OCI-LY3 (cell line): ENCODE data around the gene NAV1.

ENCODE experiments used
- EZH2phosphoT487 ChIP-seq: fragments of 200-600 bp; shearing (Covaris generic); IDR thresholded peaks from 2 replicates; pipeline ENCODE4 v1.6.1; 2018; ENCODE audit warnings: antibody characterized with exemption, mixed run types, low read depth
- TF ChIP-seq, protein P1 (sequence below): fragments of 200-600, 300-600 bp; sonication (generic); IDR thresholded peaks from 2 replicates; pipeline ENCODE4 v1.5.1; 2014; ENCODE audit warnings: antibody characterized with exemption, low read length, low read depth

DNA sequence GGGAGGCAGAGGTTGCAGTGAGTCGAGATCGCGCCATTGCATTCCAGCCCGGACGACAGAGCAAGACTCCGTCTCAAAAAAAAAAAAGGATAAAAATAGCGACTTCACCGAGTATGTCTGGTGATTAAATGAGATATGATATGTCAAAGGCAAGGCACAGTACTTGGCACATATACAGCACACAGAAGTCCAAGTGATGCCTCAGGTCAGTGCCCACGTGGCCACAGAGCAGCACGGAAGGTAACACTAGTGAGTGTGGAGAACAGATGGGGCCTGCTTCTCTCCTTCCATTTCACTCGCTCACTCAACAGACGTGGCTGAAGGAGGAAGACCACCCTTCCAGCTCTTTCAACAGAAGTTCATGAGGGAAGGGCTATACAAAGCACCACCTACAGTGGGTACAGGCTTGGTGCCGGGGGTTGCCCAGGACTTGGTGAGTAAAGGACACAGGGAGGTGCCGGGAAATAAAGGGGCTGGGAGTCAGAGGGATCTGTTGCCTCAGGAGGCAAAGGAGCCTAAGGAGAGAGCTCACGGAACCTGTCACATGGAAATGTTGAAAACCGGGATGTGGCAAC lies 40.9 kb upstream of the NAV1 start:
- TF ChIP-seq, protein P1, sequence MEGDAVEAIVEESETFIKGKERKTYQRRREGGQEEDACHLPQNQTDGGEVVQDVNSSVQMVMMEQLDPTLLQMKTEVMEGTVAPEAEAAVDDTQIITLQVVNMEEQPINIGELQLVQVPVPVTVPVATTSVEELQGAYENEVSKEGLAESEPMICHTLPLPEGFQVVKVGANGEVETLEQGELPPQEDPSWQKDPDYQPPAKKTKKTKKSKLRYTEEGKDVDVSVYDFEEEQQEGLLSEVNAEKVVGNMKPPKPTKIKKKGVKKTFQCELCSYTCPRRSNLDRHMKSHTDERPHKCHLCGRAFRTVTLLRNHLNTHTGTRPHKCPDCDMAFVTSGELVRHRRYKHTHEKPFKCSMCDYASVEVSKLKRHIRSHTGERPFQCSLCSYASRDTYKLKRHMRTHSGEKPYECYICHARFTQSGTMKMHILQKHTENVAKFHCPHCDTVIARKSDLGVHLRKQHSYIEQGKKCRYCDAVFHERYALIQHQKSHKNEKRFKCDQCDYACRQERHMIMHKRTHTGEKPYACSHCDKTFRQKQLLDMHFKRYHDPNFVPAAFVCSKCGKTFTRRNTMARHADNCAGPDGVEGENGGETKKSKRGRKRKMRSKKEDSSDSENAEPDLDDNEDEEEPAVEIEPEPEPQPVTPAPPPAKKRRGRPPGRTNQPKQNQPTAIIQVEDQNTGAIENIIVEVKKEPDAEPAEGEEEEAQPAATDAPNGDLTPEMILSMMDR: no peak
- TF ChIP-seq EZH2phosphoT487: no peak
